ENCODE results near the gene LGALS14.
"Not testable (repeated sequence)": the region's sequence is repeated elsewhere in the genome, so short reads cannot be mapped to it uniquely, and the experiment has no call there.

LGALS14 gene, protein sequence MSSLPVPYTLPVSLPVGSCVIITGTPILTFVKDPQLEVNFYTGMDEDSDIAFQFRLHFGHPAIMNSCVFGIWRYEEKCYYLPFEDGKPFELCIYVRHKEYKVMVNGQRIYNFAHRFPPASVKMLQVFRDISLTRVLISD

DNA sequence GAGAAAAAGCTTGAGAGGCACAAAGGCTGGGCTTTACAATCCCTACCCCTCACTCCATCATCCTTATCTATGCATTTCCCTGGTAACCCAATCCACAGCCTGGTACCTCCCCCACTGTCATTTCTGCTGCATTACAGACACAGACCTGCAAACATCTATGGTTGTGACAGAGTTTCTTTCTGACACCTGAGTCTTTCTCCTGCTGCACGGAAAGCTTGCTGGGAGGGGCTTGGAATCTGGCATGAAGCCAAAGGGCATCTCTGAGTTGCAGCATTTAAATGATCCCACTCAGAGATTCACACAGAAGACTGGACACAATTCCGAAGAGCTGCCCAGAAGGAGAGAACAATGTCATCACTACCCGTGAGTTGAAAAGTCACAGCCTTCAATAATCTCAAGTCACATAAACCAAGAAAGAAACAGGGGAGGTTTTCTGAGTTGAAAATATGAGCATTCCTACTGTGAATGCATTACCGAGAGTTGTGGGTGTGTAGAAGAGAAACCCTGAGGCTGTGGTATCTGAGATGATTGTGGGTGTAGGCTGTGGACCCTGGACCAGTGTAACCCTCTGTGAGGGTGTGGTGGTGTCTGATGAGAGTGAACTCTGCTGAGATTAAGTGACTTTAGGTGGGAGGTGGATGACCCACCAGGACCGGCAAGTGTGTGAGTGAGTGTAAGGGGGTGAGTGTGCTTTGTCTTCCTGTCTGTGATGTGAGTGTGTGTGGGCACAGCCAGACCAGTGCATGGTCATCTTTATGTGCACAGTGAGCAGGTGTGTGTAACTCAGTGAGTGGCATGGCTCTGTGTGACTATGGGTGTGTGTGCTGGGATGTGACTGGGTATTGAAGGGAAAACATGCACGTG, at the start of gene LGALS14:
TSS of gene LGALS14 (plus strand) at position 301 of the 864 bp plus-strand sequence. CDS start at position 349, 48 bp downstream.
- DNase-seq: peak; percentile 21

DNA sequence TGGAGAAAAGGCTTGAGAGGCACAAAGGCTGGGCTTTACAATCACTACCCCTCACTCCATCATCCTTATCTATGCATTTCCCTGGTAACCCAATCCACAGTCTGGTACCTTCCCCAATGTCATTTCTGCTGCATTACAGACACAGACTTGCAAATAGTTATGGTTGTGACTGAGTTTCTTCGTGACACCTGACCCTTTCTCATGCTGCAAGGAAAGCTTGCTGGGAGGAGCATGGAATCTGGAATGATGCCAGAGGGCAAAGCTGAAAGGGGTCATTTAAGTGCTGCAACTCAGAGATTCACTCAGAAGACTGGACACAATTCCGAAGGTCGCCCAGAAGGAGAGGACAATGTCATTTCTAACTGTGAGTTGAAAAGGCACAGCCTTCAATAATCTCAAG, 48.7 kb upstream of the LGALS14 start, which contains the start of gene LGALS16:
TSS of gene LGALS16 (plus strand) at position 301 of the 400 bp plus-strand sequence. CDS start at position 350, 49 bp downstream.
- no peak for DNase-seq

DNA sequence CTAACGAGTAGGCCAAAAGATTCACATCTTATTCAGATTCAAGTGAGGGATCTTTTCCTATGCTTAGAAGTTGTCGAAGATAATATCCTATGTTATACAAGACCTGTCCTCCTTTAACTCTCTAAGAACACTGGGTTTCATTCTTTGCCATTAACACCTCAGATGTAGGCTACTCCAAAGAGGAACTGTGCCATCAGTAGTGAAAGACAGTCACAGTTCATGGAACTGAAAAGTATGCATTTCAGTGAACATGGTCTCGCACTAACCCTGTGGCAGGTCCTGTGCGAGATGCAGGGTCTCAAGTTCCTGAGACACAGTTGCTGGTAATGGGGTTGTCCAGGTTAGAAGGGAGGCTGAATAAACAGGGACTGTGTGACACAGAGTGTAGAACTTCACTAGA, 44.5 kb upstream of the LGALS14 start:
- no peak for DNase-seq

DNA sequence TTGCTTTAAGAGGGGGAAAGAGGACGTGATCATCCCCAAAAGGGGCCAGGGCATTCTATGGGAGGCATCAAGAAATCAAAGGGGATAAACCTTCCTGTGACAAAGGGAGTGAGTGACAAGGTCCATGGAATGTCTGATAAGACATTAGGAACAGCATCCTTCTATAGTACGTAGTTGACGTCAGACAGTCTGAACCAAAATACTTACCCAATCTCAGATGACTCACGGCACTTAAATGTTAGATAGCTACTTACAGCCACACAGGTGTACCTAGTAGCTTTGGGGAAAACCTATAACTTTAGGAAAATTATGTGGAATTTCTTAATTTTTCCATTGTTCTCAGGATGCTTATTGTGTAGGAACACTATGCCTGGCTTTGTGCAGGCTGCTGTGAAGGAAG, 43.6 kb upstream of the LGALS14 start:
- no peak for DNase-seq

DNA sequence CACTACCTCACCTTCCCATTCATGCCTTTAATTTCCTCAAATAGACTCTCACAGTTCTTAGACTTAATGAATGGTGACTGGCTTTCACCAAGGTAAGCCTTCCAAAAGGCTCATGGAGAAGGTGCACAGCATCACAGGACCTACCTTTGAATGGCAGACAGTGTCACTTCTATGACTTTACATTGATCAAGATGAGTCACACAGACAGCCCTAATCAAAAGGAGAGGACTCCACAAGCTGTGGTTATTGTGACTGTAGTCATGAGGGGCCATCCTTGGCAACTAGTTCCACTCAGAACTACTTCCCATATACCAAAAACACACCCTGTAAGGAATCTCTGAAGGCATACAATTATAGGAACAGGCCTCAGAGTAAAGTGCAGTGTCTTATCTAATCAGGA, 42.7 kb upstream of the LGALS14 start:
- no peak for DNase-seq

DNA sequence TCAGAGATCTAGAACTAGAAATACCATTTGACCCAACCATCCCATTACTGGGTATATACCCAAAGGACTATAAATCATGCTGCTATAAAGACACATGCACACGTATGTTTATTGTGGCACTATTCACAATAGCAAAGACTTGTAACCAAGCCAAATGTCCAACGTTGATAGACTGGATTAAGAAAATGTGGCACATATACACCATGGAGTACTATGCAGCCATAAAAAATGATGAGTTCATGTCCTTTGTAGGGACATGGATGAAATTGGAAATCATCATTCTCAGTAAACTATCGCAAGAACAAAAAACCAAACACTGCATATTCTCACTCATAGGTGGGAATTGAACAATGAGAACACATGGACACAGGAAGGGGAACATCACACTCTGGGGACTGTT, 34.4 kb upstream of the LGALS14 start:
- DNase-seq: not testable (repeated sequence)

DNA sequence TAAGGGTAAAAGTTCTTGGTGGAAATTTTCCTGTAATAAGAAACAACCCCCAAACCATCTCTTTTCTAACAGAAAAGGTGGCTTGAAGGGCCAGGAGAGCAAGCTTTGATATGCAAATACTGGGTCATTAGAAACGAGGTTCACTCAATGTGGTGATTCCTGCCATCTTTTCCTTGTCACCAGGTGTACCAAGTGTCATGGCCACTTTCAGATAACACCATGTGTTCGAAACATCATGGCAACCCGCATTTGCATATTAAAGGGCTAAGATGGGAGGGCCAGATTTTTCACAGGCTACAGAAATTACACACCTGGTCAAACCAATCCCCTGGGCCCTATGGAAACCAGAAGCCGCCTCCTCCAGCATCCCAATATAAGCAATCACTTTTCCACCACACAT, 33.3 kb upstream of the LGALS14 start:
- DNase-seq: no peak

DNA sequence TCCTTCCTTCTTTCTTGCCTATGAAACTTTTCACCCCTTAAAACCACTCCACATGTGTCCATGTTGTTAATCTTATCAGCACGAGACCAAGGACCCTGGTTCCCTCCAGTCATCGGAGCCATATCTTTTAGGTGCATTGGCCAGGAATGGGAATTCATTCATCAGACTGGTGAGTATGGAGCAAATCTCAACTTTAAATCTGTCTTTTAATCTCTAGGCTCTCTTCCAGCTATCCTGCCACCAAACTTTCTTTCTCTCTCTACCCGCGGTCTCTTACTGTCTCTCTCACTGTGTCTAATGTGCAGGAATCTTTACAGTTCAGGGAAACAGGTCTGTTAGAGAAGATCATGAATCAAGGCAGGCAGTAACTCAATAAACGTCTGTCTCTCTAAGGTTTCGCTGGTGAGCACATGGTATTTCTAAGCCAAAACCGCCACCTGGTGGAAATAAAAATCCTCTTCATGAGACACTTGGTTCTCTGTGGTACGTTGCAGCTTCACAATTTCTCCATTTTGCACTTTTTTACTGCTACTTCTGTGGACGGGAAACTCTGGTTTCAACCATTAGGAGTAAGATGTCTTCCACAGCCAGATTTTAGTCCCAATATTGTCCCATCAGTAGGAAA, 32.4 kb upstream of the LGALS14 start:
- DNase-seq: peak; percentile 34

DNA sequence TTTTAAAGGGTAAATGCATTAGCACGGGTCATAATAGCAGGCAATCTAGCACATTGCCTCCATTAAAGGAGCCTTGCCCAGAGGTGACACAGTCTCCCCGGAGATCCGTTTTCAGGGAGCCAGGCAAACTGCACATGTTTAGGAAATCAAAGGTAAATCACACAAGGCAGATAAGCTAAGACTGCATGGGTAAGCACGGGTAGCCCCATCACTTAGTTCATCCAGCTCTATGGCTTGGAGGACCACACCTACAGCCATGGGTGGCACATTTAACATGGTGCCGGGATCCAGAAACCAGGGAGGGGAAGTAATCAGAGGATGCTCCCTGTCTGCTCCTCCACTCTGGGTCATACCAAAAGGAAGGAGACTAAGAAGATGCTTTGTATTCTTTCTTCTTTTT, 31.8 kb upstream of the LGALS14 start:
- no peak for DNase-seq

DNA sequence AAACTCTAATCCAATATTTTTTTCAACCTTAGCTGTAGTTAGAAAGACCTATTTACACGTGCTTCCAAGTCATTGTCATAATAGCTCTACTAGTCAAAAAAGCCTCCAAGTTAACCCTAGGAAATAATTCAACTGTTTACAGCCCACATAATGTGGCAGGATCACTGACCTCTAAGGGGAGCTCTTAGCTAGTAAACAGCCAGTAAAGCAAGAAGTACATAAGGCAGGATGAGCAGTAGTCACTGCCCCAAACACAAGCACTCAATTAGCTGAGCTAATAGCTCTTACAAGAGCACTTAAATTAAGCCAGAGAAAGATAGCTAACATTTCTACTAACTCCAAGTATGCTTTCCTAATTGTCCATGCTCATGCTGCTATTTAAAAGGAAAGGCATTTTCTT, 30.4 kb upstream of the LGALS14 start:
- DNase-seq: not testable (repeated sequence)

DNA sequence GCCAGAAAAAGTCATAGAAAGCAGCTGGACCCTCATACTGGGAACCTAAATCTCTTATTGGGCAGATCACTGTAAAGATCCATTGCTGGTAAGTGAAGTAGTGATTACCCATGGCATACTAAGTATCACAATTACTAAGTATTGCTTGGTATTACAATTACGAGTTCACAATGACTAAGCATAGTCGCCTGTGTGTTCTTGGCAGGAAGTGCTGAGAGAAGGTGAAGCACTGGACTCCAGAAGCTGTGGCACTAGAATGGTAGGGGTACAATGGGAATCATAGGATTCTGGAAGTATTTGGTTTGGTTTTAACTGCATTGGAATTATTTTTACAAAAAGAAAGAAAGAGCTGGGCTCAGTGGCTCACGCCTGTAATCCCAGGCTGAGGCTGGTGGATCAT, 28.3 kb upstream of the LGALS14 start:
- peak; percentile 38 for DNase-seq

DNA sequence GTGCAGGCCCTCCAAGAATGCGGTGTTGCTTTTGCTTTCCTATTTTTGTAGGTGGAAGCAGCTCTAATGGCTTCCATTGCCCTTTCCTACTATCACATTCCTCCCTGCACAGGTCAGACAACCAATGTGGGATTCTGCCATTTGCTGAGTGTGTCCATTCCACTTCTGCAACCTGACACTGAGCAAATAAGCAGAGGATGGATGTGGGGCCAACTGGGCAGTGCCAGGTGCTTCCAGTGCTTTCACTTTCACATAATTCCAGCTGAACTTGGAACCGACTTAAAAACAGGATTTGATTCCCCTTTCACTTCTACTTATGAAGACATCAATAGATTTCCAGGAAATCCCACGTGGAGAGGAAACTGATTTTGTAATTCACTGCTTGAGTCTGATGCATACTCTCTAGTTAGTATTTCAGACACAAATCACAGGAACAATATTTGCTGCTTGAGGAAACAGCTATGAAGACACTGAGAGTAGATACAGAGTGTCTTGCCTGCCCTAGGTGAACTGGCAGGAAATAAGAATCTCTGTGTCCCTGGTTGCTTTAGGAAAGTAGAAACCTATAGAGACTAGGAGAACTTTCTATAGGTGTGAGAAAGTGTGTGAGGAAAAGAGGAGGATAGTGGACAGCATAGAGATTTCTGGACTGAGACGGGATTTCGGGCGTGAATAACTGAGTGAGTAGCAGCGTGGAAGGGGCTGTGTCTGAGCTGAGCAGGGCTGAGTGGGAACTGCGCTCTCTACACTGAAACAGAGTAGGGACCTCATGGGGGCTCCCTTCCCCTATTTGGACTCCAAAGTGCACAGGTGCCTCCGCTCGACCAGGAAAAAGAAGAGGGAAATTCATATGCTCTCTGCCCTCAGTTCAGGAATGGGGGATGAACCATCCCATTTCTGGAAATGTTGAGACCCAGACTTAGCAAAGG, 26.1 kb upstream of the LGALS14 start:
- DNase-seq: no peak

DNA sequence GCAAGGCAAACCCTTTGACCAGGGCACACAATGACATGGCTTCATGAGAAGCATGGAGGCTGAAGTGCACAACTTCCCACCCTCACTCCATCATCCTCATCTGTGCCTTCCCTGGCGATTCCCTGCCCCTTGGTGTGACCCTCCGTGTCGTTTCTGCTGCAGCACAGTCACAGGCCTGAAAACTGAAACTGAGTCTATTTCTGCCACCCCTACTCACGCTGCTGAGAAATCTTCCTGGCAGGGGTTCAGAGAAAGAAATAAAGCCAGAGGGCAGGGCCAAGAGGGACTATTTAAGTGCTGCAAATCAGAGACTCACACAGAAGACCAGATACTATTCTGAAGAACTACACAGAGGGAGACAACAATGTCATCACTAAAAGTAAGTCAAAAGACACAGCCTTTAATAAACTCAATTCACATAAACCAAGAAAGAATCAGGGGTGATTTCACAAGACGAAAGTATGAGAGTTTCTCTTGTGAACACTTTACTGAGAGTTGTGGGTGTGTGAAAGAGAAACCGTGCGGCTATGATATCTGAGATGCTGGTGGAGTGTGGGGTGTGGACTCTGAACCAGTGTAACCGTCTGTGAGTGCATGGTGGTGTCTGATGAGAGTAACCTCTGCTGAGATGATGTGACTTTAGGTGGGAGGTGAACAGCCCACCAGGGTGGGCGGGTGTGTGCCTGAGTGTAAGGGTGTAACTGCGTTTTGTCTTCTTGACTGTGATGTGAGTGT, 25.1 kb upstream of the LGALS14 start:
- DNase-seq: peak; percentile 73

DNA sequence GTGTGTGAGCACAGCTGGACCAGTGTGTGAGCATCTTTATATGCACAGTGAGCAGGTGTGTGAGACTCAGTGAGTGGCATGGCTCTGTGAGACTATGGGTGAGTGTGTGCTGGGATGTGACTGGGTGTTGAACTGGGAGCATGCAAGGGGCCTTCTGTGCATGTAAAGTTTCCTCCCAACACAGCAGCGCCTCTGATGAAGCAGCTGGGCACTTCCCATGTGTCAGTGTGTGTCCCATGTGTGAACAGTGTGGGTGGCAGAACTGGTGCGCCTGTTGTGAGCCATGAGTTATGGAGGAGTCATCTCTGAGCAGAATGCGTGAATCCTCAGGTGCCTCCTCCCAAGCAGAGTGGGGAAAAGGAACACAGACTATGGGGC, 24.5 kb upstream of the LGALS14 start:
- peak; percentile 80 for DNase-seq

DNA sequence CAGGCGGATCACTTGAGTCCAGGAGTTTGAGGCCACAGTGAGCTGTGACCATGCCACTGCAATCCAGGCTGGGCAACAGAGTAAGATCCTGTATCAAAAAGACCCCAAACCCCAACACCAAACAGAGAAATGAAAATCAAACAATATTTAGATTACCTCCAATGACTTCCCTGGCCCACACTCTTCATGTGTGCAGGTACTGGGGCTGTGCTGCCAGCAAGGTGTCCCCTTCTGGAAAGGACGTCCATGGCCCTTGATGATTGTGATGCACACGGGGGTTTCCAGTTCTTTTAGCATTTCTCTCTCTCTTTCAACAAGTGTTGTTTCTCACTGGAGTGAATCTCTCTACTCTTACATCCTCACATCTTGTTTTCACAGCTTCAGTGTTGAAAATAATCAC, 23.7 kb upstream of the LGALS14 start:
- DNase-seq: no peak

DNA sequence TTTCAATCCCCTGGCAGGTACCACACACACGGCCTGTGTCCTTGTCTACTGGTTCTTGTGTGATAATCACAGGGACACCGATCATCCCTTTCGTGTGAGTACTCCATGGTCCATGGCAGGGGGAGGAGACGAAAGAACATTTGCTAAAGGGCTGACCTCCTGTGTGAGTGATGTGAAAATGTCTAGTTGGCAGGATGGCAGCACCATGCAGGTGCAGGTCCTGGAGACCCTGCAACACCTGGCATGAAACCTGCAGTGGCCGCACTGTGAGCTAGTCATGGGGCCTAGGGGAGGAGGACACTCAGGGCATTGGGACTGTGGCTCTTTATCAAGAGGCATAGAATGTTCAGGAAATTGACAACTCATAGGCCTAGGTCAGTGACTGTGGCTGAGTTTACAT, 22.9 kb upstream of the LGALS14 start:
- DNase-seq: no peak

DNA sequence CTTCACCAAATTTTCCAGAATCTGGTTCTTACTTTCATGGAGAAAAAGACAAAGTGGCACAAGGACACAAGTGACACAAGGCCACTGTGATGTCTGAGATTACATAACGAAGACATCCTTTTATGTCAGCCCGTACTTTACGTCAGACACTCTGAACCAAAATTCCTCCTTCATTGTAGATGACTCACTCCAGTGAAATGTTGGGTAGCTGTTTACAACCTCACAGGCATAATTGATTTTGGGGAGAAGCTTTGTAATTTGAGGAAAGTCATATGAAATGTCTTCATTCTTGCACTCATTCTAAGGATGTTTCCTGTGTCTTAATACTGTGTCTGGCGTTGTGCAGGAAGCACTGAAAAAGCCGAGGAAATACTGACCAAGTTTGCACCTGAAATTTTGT, 20.0 kb upstream of the LGALS14 start:
- no peak for DNase-seq

DNA sequence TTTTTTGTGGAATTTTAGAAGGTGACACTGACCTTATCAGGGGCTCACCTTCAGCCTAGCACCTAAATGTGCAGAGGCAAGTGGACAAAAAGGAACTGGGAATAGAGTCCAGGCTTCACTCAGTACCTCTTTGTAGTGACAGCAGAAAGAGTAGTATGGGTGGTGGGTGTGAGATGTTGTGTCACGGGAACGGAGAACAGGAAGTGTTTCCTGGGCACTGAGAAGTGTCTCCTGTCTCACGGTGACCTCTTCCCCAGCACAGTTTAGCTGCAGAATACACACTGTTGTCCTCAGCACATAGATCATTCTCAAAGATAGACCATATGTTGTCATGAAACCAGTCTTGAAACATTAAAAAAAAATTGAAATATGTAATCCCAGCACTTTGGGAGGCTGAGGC, 17.5 kb upstream of the LGALS14 start:
- DNase-seq: no peak

DNA sequence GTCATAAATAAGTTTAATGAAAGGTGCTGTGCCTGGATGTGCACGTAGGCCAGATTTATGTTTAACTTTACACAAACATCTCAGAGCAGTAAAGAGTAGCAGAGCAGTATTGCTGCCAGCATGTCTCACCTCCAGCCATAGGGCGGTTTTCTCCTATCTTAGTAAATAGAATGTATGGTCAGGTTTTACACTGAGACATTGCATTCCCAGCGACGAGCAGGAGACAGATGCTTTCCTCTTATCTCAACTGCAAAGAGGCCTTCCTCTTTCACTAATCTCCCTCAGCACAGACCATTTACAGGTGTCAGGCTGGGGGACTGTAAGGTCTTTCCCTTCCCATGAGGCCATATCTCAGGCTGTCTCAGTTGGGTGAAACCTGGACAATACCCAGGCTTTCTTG, 15.6 kb upstream of the LGALS14 start:
- DNase-seq: not testable (repeated sequence)

DNA sequence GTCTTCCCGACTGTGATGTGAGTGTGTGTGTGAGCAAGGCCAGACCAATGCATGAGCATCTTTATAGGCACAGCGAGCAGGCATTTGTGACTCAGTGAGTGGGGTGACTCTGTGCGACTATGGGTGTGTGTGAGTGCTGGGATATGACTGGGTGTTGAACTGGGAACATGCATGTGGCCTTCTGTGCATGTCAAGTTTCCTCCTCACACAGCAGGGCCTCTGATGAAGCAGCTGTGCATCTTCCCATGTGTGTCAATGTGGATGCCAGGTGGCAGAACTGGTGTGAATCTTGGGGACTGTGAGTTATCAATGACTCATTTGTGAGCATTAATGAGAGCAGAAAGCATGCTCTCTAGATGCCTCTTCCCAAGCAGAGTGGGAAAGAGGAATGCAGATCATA, 12.1 kb upstream of the LGALS14 start:
- DNase-seq: peak; percentile 52

DNA sequence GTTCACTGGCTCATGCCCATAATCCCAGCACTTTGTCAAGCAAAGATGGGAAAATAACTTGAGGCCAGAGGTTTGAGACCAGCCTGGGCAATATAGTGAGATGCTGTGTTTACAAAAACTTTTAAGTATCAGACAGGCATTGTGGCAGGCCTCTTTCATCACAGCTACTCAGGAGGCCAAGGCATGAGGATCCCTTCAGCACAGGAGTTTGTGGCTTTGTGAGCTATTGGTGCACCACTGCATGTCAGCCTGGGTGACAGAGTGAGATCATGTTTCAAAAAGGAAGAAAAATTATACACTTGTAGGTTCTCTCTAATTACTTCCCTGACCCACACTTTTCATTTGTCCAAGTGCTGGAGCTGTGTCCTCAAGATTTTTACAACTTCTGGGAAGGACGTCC, 11.5 kb upstream of the LGALS14 start:
- no peak for DNase-seq

DNA sequence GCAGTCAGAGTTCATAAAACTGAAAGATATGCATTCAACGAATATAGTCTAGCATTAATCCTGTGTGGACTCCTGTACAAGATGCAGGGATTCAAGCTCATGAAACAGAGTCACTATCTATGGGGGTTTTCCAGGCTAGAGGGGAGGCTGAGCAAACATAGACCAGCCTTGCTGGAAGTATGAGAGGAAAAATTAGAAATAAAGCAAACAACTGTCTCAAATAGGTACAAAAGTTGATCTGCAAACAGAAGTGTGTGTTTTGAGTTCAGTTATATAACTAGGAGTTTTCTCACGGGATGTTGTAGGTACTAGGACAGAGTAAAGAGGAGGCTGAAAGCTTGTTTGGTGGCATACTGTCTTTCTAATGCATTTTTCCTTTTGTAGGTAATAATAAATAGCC, 8.5 kb upstream of the LGALS14 start:
- no peak for DNase-seq

Data from stimulated activated CD4-positive, alpha-beta T cell treated with anti-CD3 and anti-CD28 coated beads, Interleukin-1b, Interleukin-23, amount 100 ng/mL, for 48 hours (primary cell).